Measurements from ENCODE around the gene SFXN1.

SFXN1 gene

GRCh38 chr5:175464074-175464941, 14.1 kb upstream of the SFXN1 start:
- ChIA-PET CTCF (interaction anchor here (0.6 to 1.9 kb wide), 47 partner anchors 11 to 1623 kb away, joined by 3 to 11 read pairs (median 4); partner anchors contain the start of genes DRD1, NOP16 and SFXN1), POLR2A (ENCODE audit: low non-redundant PET) (interaction anchor here (1.1 kb wide), 1 partner anchor 14 kb away, joined by 4 read pairs; no protein-coding TSS in a partner anchor)

DNA sequence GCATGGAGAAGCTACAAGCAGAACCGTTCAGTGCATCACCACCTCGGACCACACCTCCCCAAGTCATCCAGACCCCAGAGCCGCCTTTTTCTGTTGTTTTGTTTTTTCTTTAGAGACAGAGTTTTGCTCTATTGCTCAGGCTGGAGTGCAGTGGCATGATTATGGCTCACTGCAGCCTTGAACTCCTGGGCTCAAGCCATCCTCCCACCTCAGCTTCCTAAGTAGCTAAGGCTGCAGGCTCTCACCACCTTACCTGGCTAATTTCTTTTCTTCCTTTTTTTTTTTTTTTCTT, 13.5 kb upstream of the SFXN1 start:
- TF ChIP-seq, protein P1, sequence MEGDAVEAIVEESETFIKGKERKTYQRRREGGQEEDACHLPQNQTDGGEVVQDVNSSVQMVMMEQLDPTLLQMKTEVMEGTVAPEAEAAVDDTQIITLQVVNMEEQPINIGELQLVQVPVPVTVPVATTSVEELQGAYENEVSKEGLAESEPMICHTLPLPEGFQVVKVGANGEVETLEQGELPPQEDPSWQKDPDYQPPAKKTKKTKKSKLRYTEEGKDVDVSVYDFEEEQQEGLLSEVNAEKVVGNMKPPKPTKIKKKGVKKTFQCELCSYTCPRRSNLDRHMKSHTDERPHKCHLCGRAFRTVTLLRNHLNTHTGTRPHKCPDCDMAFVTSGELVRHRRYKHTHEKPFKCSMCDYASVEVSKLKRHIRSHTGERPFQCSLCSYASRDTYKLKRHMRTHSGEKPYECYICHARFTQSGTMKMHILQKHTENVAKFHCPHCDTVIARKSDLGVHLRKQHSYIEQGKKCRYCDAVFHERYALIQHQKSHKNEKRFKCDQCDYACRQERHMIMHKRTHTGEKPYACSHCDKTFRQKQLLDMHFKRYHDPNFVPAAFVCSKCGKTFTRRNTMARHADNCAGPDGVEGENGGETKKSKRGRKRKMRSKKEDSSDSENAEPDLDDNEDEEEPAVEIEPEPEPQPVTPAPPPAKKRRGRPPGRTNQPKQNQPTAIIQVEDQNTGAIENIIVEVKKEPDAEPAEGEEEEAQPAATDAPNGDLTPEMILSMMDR (conservative IDR thresholded peaks at IDR 0.05; ENCODE audit: low read depth), result no peak
- no peak overlapping the region for H3K27ac ChIP-seq
- CTCF ChIA-PET, result interaction anchor here (0.6 to 1.9 kb wide), 37 partner anchors 11 to 1622 kb away, joined by 3 to 11 read pairs (median 4); partner anchors contain the start of genes DRD1, NOP16 and SFXN1
- no peak for DNase-seq (ENCODE audit: low spot score)
- POLR2A ChIA-PET (ENCODE audit: low non-redundant PET), result interaction anchor here (1.1 kb wide), 1 partner anchor 13 kb away, joined by 4 read pairs; no protein-coding TSS in a partner anchor

More at GRCh38 chr5:175464074-175464941, 14.1 kb upstream of the SFXN1 start:
- peak; percentile 70 for DNase-seq (ENCODE audit: low spot score)
- no peak overlapping the region for H3K27ac ChIP-seq
- TF ChIP-seq, protein P1 (conservative IDR thresholded peaks at IDR 0.05; ENCODE audit: low read depth), result peak; percentile 83

DNA sequence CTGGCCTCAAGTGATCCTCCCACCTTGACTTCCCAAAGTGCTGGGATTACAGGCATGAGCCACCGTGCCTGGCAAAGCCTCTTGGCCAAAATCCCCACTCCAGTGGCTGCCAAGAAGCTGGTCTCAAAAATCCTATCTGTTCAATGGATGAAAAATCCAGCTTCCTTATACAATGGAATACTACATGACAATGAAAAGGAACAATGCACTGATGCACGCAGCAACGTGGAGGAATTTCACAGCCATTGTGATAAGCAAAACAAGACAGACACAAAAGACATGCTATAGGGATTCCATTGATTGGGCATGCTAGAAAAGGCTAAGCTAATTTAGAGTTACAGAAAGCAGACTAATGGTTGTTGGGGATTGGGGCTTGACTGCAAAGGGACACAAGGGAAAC, 13.1 kb upstream of the SFXN1 start:
- ChIA-PET CTCF (interaction anchor here (0.6 to 1.9 kb wide), 31 partner anchors 11 to 923 kb away, joined by 3 to 11 read pairs (median 4); partner anchors contain the start of genes DRD1, NOP16 and SFXN1), POLR2A (ENCODE audit: low non-redundant PET) (interaction anchor here (1.1 kb wide), 1 partner anchor 13 kb away, joined by 4 read pairs; no protein-coding TSS in a partner anchor)
- no peak overlapping the region for H3K27ac ChIP-seq
- TF ChIP-seq, protein P1 (conservative IDR thresholded peaks at IDR 0.05; ENCODE audit: low read depth), result no peak
- DNase-seq (ENCODE audit: low spot score), result no peak

DNA sequence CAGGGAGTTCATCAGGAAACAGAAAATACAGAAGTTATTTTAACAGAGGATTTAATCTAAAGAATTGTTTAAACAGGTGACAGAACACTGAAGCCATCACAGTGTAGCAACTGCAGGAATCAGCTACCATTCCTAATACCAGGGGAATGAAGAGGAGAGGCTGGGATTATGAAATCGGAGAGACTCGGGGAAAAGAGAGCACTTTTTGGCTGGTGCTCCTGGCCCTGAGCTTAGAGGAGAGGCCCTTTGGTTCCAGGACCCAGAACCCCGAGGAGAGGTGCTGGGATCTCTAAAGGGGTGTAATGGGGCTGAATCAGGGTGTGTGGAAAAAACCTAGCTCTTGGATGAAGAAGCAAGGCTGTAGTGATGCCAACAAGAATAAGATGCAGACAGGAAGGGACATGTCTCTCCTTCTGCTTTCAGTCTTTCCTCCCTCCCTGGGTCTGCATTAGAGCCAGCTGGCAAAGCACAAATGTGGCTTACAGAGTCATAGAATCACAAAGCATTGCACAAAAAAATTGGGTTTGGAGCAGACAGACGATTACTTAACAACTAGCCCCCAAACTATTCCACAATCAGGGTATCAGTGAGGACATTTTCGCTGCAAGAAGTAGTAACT, 11.6 kb upstream of the SFXN1 start:
- H3K27ac ChIP-seq, result peak overlapping the region; percentile 69
- TF ChIP-seq, protein P1 (conservative IDR thresholded peaks at IDR 0.05; ENCODE audit: low read depth), result no peak
- POLR2A ChIA-PET (ENCODE audit: low non-redundant PET), result no interaction called here
- CTCF ChIA-PET, result interaction anchor here (1.0 kb wide), 1 partner anchor 67 kb away, joined by 3 read pairs; no protein-coding TSS in a partner anchor
- no peak for DNase-seq (ENCODE audit: low spot score)

- POLR2A ChIA-PET (ENCODE audit: low non-redundant PET), result no interaction called here
- CTCF ChIA-PET, result interaction anchor here (0.6 kb wide), 1 partner anchor 87 kb away, joined by 3 read pairs; no protein-coding TSS in a partner anchor
Measured at GRCh38 chr5:175467983-175468690, 10.2 kb upstream of the SFXN1 start.

More at GRCh38 chr5:175467983-175468690, 10.2 kb upstream of the SFXN1 start:
- no peak for DNase-seq (ENCODE audit: low spot score)
- TF ChIP-seq, protein P1 (conservative IDR thresholded peaks at IDR 0.05; ENCODE audit: low read depth), result no peak
- H3K27ac ChIP-seq, result no peak overlapping the region

Measured in RWPE1 (cell line).